HEK293T (cell line): ENCODE measurements around the gene ZBTB9.

Experiments
- CTCF ChIA-PET: fragments of 350-600 bp; formaldehyde crosslinking; extraction: SDS; loops from one replicate; lab custom pipeline; 2021; ENCODE audit warnings: antibody characterized with exemption, inconsistent platforms; lab: Yijun Ruan, JAX
- POLR2A ChIA-PET: fragments of 350-600 bp; formaldehyde crosslinking; extraction: SDS; loops from one replicate; lab custom pipeline; 2020; ENCODE audit warnings: antibody characterized with exemption, inconsistent platforms; lab: Yijun Ruan, JAX
- DNase-seq: peaks from one replicate; pipeline ENCODE4 v3.0.0; 2012; ENCODE audit warnings: mixed read lengths; ENCODE audit errors: extremely low spot score
- ARNT ChIP-seq: fragments of 450-650 bp; IDR thresholded peaks from 2 replicates; pipeline ENCODE4 v1.6.1; 2017; ENCODE audit warnings: mild to moderate bottlenecking
- BHLHE40 ChIP-seq: fragments of 450-650 bp; IDR thresholded peaks from 2 replicates; pipeline ENCODE4 v1.6.1; 2016; ENCODE audit warnings: mild to moderate bottlenecking, moderate library complexity, borderline replicate concordance
- CTBP1 ChIP-seq: fragments of 450-650 bp; IDR thresholded peaks from 2 replicates; pipeline ENCODE4 v1.6.1; 2016; ENCODE audit warnings: borderline replicate concordance
- ELF4 ChIP-seq: fragments of 450-650 bp; IDR thresholded peaks from 2 replicates; pipeline ENCODE4 v1.6.1; 2017; ENCODE audit warnings: antibody characterized with exemption
- FOXA1 ChIP-seq: fragments of 450-650 bp; IDR thresholded peaks from 2 replicates; pipeline ENCODE4 v1.6.1; 2016; ENCODE audit warnings: mild to moderate bottlenecking
- FOXK2 ChIP-seq: fragments of 450-650 bp; IDR thresholded peaks from 2 replicates; pipeline ENCODE4 v1.6.1; 2016; ENCODE audit warnings: mild to moderate bottlenecking
- FOXM1 ChIP-seq: fragments of 450-650 bp; IDR thresholded peaks from 2 replicates; pipeline ENCODE4 v1.6.1; 2017; ENCODE audit warnings: mild to moderate bottlenecking, borderline replicate concordance
- HDGF ChIP-seq: fragments of 450-650 bp; IDR thresholded peaks from 2 replicates; pipeline ENCODE4 v1.6.1; 2017; ENCODE audit warnings: antibody characterized with exemption, borderline replicate concordance
- L3MBTL2 ChIP-seq: fragments of 450-650 bp; conservative IDR thresholded peaks from 2 replicates; pipeline ENCODE4 v1.6.1; 2016; ENCODE audit warnings: mild to moderate bottlenecking
- LEF1 ChIP-seq: fragments of 450-650 bp; IDR thresholded peaks from 2 replicates; pipeline ENCODE4 v1.6.1; 2017; ENCODE audit warnings: mild to moderate bottlenecking, borderline replicate concordance
- NFRKB ChIP-seq: fragments of 450-650 bp; IDR thresholded peaks from 2 replicates; pipeline ENCODE4 v1.6.1; 2016; ENCODE audit warnings: mild to moderate bottlenecking, moderate library complexity
- SP1 ChIP-seq: fragments of 450-650 bp; IDR thresholded peaks from 2 replicates; pipeline ENCODE4 v1.6.1; 2017
- SUZ12 ChIP-seq: fragments of 450-650 bp; IDR thresholded peaks from 2 replicates; pipeline ENCODE4 v1.6.1; 2016; ENCODE audit warnings: mild to moderate bottlenecking
- TARDBP ChIP-seq: fragments of 450-650 bp; IDR thresholded peaks from 2 replicates; pipeline ENCODE4 v1.6.1; 2016
- ZNF384 ChIP-seq: fragments of 450-650 bp; IDR thresholded peaks from 2 replicates; pipeline ENCODE4 v1.6.1; 2016
- TF ChIP-seq, protein P1 (sequence below): fragments of 450-650 bp; IDR thresholded peaks from 2 replicates; pipeline ENCODE4 v1.6.1; 2016

ZBTB9 gene

DNA sequence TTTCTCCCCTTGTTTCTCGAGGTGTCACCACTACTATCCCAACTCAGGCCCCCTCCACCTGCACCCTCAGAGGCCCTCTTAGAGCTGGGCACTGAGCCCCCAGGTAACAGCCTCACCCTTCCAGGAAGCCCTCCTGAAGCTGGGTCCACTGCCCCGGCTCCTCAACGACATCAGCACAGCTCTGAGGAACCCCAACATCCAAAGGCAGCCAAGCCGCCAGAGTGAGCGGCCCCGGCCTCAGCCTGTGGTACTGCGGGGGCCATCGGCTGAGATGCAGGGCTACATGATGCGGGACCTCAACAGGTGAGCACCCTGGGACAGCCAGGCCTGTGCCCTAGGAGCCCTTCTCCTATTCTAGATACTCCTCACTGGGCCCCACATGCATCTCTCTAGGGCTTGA lies 12.9 kb upstream of the ZBTB9 start:
- ChIA-PET CTCF (no interaction called here), POLR2A (interaction anchor here (1.0 to 3.9 kb wide), 2 partner anchors 8 to 12 kb away, joined by 3 to 18 read pairs; partner anchors contain the start of gene ZBTB9)
- DNase-seq: no peak
- TF ChIP-seq ZNF384 (no peak), FOXM1 (no peak), NFRKB (no peak), SUZ12 (no peak), FOXK2 (no peak), L3MBTL2 (no peak), LEF1 (no peak), SP1 (no peak), CTBP1 (no peak), FOXA1 (no peak), ARNT (no peak), TARDBP (no peak), ELF4 (no peak), BHLHE40 (no peak), HDGF (no peak)
- TF ChIP-seq, protein P1, sequence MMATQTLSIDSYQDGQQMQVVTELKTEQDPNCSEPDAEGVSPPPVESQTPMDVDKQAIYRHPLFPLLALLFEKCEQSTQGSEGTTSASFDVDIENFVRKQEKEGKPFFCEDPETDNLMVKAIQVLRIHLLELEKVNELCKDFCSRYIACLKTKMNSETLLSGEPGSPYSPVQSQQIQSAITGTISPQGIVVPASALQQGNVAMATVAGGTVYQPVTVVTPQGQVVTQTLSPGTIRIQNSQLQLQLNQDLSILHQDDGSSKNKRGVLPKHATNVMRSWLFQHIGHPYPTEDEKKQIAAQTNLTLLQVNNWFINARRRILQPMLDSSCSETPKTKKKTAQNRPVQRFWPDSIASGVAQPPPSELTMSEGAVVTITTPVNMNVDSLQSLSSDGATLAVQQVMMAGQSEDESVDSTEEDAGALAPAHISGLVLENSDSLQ: no peak

DNA sequence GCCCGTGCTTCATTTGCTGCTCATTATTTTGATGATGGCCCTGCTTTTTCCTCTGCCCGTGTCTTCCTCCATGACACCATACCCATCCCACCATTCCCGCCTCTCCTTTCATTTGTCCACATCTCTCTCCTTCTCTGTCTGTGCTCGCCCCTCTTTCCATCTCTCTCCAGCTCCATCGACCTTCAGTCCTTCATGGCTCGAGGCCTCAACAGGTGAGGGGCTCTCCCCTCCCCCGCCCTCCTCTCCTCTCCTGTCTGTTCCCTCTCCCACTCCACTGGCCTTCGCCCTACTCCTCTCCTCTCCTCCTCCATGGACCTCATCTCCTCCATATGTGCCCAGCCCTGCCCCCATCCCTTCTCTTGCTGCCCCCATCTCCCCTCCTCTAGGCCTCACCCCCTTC lies 12.1 kb upstream of the ZBTB9 start:
- POLR2A ChIA-PET: interaction anchor here (1.0 to 3.9 kb wide), 2 partner anchors 8 to 11 kb away, joined by 3 to 18 read pairs; partner anchors contain the start of gene ZBTB9
- DNase-seq: no peak
- TF ChIP-seq CTBP1: no peak
- TF ChIP-seq FOXA1: no peak
- TF ChIP-seq SUZ12: no peak
- no peak for TF ChIP-seq NFRKB
- TF ChIP-seq BHLHE40: no peak
- TF ChIP-seq TARDBP: no peak
- no peak for TF ChIP-seq ZNF384
- no peak for TF ChIP-seq ARNT
- no peak for TF ChIP-seq LEF1
- TF ChIP-seq L3MBTL2: no peak
- CTCF ChIA-PET: no interaction called here

DNA sequence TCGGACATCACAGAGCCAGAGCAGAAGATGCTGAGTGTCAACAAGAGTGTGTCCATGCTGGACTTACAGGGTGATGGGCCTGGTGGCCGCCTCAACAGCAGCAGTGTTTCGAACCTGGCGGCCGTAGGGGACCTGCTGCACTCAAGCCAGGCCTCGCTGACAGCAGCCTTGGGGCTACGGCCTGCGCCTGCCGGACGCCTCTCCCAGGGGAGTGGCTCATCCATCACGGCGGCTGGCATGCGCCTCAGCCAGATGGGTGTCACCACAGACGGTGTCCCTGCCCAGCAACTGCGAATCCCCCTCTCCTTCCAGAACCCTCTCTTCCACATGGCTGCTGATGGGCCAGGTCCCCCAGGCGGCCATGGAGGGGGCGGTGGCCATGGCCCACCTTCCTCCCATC lies 11.4 kb upstream of the ZBTB9 start:
- CTCF ChIA-PET: no interaction called here
- TF ChIP-seq LEF1: no peak
- no peak for TF ChIP-seq L3MBTL2
- no peak for TF ChIP-seq FOXM1
- no peak for TF ChIP-seq TARDBP
- TF ChIP-seq ZNF384: no peak
- TF ChIP-seq NFRKB: no peak
- TF ChIP-seq SUZ12: no peak
- TF ChIP-seq ELF4: no peak
- no peak for TF ChIP-seq HDGF
- no peak for TF ChIP-seq CTBP1
- TF ChIP-seq FOXK2: no peak
- TF ChIP-seq ARNT: no peak
- no peak for TF ChIP-seq BHLHE40
- no peak for TF ChIP-seq SP1
- no peak for TF ChIP-seq FOXA1
- TF ChIP-seq, protein P1: no peak
- POLR2A ChIA-PET: no interaction called here
- DNase-seq: no peak

DNA sequence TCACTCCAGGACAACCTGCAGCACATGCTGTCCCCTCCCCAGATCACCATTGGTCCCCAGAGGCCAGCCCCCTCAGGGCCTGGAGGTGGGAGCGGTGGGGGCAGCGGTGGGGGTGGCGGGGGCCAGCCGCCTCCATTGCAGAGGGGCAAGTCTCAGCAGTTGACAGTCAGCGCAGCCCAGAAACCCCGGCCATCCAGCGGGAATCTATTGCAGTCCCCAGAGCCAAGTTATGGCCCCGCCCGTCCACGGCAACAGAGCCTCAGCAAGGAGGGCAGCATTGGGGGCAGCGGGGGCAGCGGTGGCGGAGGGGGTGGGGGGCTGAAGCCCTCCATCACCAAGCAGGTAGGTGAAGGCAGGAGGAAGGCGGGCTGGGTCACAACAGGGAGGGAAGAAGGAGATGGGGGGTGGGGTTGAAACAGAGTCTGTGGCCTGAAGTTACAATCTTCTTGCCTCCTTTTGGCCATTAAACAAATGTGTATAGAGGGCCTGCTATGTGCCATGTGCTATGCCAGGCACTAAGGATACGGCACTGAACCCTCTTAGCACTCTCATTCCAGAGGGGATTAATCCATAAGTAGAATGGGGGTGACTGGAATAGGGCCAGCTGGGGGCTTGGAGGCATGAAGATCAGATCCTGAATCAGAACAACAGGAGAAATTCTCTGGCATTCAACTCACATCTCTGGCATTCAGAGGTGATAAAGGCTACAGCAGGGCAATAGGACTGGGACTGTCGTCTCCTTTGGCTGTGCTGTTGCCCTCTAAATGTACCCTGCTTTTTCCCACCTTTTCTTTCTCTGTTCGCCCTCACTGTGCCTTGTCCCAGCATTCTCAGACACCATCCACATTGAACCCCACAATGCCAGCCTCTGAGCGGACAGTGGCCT lies 10.5 kb upstream of the ZBTB9 start:
- ChIA-PET POLR2A (interaction anchor here (0.9 kb wide), 1 partner anchor 10 kb away, joined by 3 read pairs; no protein-coding TSS in a partner anchor), CTCF (interaction anchor here (0.7 kb wide), 1 partner anchor 361 kb away, joined by 3 read pairs; no protein-coding TSS in a partner anchor)
- TF ChIP-seq TARDBP: no peak
- TF ChIP-seq FOXM1: no peak
- TF ChIP-seq, protein P1: no peak
- TF ChIP-seq HDGF: no peak
- no peak for TF ChIP-seq FOXK2
- TF ChIP-seq L3MBTL2: no peak
- TF ChIP-seq SP1: no peak
- TF ChIP-seq ZNF384: no peak
- no peak for TF ChIP-seq NFRKB
- no peak for TF ChIP-seq LEF1
- TF ChIP-seq SUZ12: no peak
- no peak for TF ChIP-seq CTBP1
- TF ChIP-seq FOXA1: no peak
- no peak for TF ChIP-seq ARNT
- TF ChIP-seq ELF4: no peak
- no peak for TF ChIP-seq BHLHE40
- no peak for DNase-seq

DNA sequence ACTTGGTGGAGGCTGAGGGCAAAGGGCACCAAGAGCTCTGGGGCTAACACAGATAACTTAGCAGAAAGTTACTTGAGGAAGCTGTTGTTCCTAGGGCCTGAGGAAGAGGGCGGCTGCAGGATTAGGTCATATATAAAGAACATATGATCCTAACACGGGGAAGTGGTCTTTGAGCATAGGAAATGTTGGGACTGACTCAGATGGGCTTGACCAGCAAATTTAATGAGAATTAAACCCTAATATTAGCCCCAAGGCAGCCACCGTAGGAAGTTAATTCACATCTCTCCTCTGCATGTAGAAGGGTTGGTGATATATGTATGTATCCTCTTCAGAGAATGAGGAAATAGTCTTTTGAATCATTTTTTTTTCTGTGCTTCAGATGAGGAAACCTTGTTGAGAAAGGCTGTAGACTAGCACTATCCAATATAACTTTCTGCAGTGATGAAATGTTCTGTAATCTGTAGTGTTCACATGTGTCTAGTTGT lies 9.2 kb upstream of the ZBTB9 start:
- TF ChIP-seq SUZ12: no peak
- TF ChIP-seq HDGF: no peak
- no peak for TF ChIP-seq L3MBTL2
- TF ChIP-seq CTBP1: no peak
- TF ChIP-seq ELF4: no peak
- TF ChIP-seq, protein P1: no peak
- TF ChIP-seq FOXM1: no peak
- no peak for TF ChIP-seq FOXA1
- no peak for TF ChIP-seq ZNF384
- no peak for TF ChIP-seq LEF1
- TF ChIP-seq TARDBP: no peak
- no peak for TF ChIP-seq ARNT
- TF ChIP-seq FOXK2: no peak
- TF ChIP-seq NFRKB: no peak
- no peak for TF ChIP-seq BHLHE40
- TF ChIP-seq SP1: no peak
- DNase-seq: no peak
- ChIA-PET CTCF (interaction anchor here (0.7 kb wide), 1 partner anchor 362 kb away, joined by 3 read pairs; no protein-coding TSS in a partner anchor), POLR2A (interaction anchor here (1.0 kb wide), 2 partner anchors 9 to 27 kb away, joined by 3 to 5 read pairs; partner anchors contain the start of genes CUTA and ZBTB9)
